DND-41 (cell line): ENCODE data around the gene IL10RA.

Experiments used
- EZH2 ChIP-seq: IDR thresholded peaks from 3 replicates; pipeline ENCODE4 v1.6.1; 2012; ENCODE audit warnings: borderline replicate concordance, low read depth, mild to moderate bottlenecking, moderate library complexity, low read length, inconsistent platforms; ENCODE audit not compliant: severe bottlenecking
- TF ChIP-seq, protein P1 (sequence below): IDR thresholded peaks from 2 replicates; pipeline ENCODE4 v1.5.1; 2012; ENCODE audit warnings: borderline replicate concordance, low read length, moderate library complexity, mild to moderate bottlenecking; ENCODE audit not compliant: poor library complexity, severe bottlenecking; ENCODE audit errors: extremely low read depth

DNA sequence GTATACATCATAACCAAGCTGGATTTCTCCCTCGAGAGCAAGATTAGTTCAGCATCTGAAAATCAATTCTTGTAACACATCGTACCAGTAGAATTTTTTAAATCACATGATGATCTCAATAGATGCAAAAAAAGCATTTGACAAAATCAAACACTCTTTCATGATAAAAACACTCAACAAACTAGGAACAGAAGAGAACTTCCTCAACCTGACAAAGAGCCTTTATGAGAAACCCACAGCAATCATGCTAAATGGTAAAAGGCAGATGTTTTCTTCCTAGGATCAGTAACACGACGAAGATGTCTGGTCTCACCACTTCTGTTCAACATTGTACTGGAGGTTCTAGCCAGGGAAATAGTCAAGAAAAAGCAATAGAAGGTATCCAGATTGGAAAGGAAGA lies 56.6 kb downstream of the IL10RA start:
- TF ChIP-seq, protein P1, sequence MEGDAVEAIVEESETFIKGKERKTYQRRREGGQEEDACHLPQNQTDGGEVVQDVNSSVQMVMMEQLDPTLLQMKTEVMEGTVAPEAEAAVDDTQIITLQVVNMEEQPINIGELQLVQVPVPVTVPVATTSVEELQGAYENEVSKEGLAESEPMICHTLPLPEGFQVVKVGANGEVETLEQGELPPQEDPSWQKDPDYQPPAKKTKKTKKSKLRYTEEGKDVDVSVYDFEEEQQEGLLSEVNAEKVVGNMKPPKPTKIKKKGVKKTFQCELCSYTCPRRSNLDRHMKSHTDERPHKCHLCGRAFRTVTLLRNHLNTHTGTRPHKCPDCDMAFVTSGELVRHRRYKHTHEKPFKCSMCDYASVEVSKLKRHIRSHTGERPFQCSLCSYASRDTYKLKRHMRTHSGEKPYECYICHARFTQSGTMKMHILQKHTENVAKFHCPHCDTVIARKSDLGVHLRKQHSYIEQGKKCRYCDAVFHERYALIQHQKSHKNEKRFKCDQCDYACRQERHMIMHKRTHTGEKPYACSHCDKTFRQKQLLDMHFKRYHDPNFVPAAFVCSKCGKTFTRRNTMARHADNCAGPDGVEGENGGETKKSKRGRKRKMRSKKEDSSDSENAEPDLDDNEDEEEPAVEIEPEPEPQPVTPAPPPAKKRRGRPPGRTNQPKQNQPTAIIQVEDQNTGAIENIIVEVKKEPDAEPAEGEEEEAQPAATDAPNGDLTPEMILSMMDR: no peak
- TF ChIP-seq EZH2: no peak
